GM12873 (cell line): ENCODE results near the gene SOHLH2.

ENCODE experiments used
- CTCF ChIP-seq: IDR thresholded peaks from 2 replicates; pipeline ENCODE4 v1.5.1; 2012; ENCODE audit warnings: low read depth, mild to moderate bottlenecking, moderate library complexity, low read length, control low read depth; ENCODE audit not compliant: insufficient read depth; ENCODE audit errors: missing control alignments

SOHLH2 gene, protein sequence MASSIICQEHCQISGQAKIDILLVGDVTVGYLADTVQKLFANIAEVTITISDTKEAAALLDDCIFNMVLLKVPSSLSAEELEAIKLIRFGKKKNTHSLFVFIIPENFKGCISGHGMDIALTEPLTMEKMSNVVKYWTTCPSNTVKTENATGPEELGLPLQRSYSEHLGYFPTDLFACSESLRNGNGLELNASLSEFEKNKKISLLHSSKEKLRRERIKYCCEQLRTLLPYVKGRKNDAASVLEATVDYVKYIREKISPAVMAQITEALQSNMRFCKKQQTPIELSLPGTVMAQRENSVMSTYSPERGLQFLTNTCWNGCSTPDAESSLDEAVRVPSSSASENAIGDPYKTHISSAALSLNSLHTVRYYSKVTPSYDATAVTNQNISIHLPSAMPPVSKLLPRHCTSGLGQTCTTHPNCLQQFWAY

GRCh38 chr13:36214163-36214921 is at the start of gene SOHLH2:
Gene SOHLH2, minus strand, starts transcription at chr13:36214556. Its CDS starts 30 bp downstream, at chr13:36214526.
- no peak for TF ChIP-seq CTCF

- no peak for TF ChIP-seq CTCF
Observed at GRCh38 chr13:36261976-36262375, 47.6 kb upstream of the SOHLH2 start.

- no peak for TF ChIP-seq CTCF
Observed at GRCh38 chr13:36261011-36261410, 46.7 kb upstream of the SOHLH2 start.

GRCh38 chr13:36259361-36260137 is 45.2 kb upstream of the SOHLH2 start:
- TF ChIP-seq CTCF, result no peak

DNA sequence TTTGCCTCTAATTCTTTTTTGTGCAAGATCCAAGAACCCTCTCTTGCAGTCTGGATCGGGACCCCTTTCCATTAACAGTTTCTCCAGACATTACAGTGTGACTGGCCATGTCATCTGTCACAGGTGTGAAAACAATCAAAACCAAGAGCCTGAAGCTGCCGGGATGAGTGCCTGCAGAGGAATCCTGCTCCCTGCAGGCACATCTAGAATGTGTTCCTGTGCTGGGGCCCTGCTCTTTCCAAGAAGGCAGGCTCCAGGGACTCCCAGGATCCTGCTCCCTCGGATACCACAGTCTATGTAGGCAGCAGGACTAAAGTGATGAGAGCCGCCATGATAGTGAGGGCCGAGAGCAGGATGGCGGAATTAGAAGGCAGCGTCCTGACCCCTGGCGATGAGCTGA is 44.5 kb upstream of the SOHLH2 start:
- TF ChIP-seq CTCF, result no peak

GRCh38 chr13:36251526-36251925 is 37.2 kb upstream of the SOHLH2 start:
- no peak for TF ChIP-seq CTCF

DNA sequence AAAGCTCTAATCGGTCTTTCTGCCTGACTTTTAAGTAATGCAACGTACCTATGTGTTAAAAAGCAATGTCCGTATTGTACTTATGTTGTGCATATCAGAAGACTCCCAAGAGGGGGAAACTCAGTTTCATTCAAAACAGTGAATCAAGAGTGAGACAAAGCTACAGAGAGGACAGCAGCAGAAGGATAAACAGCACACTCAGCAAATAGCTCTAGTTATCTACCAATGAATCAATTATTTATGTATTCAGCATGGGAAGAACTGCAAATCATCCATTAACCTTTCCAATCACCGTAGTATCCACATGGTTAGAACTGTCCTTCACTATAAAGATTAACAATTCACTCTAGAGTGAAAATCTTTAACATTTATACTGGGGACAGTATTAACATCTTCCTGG is 36.7 kb upstream of the SOHLH2 start:
- TF ChIP-seq CTCF, result no peak
